Mammary epithelial cell (primary cell): Measurements from ENCODE around the gene TRIML1.

Experiments
- EZH2 ChIP-seq: IDR thresholded peaks from 2 replicates; pipeline ENCODE4 v1.6.1; 2012; ENCODE audit warnings: low read length, inconsistent platforms, borderline replicate concordance
- TF ChIP-seq, protein P1 (sequence below), 2 donors: IDR thresholded peaks in 1 of 2; conservative IDR thresholded peaks in 1 of 2; 2 replicates each; pipeline ENCODE4 v1.5.1; 2011 to 2012; ENCODE audit warnings: inconsistent platforms in 2 of 2, low read length in 2 of 2, mild to moderate bottlenecking in 2 of 2, control low read depth in 1 of 2, low read depth in 1 of 2; ENCODE audit not compliant: insufficient read depth in 1 of 2; ENCODE audit errors: extremely low read depth in 1 of 2

DNA sequence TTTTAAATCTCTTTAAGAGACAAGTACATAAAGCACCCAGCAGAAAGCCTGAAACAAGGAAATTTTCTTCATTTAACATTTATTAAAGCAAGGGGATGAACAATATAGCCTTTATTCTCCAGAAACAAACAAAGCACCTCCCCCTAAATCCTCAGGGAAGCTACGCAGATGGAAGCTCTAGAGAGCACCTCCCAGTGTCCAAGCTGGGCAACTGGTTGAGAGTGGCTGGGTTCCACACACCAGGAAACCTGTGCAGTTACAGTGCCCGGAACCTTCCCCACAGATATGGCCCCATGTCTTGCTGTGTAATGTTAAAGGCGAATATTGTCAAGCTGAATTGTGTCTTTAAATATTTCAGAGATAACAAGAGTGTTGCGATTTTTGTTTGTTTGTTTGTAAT, 8.9 kb upstream of the TRIML1 start:
- no peak for TF ChIP-seq EZH2
- TF ChIP-seq, protein P1, sequence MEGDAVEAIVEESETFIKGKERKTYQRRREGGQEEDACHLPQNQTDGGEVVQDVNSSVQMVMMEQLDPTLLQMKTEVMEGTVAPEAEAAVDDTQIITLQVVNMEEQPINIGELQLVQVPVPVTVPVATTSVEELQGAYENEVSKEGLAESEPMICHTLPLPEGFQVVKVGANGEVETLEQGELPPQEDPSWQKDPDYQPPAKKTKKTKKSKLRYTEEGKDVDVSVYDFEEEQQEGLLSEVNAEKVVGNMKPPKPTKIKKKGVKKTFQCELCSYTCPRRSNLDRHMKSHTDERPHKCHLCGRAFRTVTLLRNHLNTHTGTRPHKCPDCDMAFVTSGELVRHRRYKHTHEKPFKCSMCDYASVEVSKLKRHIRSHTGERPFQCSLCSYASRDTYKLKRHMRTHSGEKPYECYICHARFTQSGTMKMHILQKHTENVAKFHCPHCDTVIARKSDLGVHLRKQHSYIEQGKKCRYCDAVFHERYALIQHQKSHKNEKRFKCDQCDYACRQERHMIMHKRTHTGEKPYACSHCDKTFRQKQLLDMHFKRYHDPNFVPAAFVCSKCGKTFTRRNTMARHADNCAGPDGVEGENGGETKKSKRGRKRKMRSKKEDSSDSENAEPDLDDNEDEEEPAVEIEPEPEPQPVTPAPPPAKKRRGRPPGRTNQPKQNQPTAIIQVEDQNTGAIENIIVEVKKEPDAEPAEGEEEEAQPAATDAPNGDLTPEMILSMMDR (conservative IDR thresholded peaks at IDR 0.05 in 1 of 2, IDR thresholded peaks at IDR 0.05 in 1 of 2; ENCODE audit: extremely low read depth in 1 of 2, insufficient read depth in 1 of 2, low read depth in 1 of 2, low read length in 2 of 2), result no peak
